Measurements from ENCODE around the gene IFNLR1.
A peak's percentile ranks its signal among the peaks of the same experiment; 100 is the strongest.

The IFNLR1 gene

GRCh38 chr1:24152631-24153494 is 34.2 kb downstream of the IFNLR1 start:
- no peak for DNase-seq
- Histone ChIP-seq H3K27ac (ENCODE audit: insufficient read depth, low read length, poor library complexity, severe bottlenecking) (no peak overlapping the region), H3K4me1 (ENCODE audit: control insufficient read depth, insufficient read depth, low read length, poor library complexity, severe bottlenecking) (peaks cover 8% of the 10 kb centered on the region), H3K36me3 (ENCODE audit: control insufficient read depth, insufficient read depth, low read length) (no peaks in the 10 kb centered on the region), H3K9me3 (ENCODE audit: control insufficient read depth, low read length) (no peaks in the 10 kb centered on the region), H3K27me3 (replicated peaks; ENCODE audit: control insufficient read depth, insufficient read depth, low read length, poor library complexity, severe bottlenecking) (no peaks in the 10 kb centered on the region), H3K4me3 (ENCODE audit: insufficient read depth, low read depth, low read length, poor library complexity, severe bottlenecking) (no peak overlapping the region)

DNA sequence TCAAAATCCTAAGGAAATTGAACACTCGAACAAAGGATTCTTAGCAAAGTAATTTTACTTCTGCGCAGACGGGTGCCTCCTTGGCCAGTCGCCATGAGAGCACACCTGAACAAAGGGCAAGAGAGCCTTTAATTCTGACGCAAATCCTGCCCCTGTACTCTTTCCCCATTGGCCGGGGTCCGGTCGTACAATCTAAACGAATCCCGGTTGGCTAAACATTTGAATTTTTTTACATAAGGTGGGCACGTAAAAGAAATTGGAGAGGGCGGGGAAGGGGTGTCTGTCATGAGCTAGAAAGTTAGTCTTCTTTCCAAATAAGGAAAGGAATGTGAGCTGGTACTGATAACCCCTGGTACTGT is 35.9 kb downstream of the IFNLR1 start:
- no peak for DNase-seq
- H3K4me3 ChIP-seq (ENCODE audit: insufficient read depth, low read depth, low read length, poor library complexity, severe bottlenecking), result no peak overlapping the region
- no peak overlapping the region for H3K27ac ChIP-seq (ENCODE audit: insufficient read depth, low read length, poor library complexity, severe bottlenecking)
- no peaks in the 10 kb centered on the region for H3K36me3 ChIP-seq (ENCODE audit: control insufficient read depth, insufficient read depth, low read length)
- peaks cover 8% of the 10 kb centered on the region for H3K4me1 ChIP-seq (ENCODE audit: control insufficient read depth, insufficient read depth, low read length, poor library complexity, severe bottlenecking)
- no peaks in the 10 kb centered on the region for H3K9me3 ChIP-seq (ENCODE audit: control insufficient read depth, low read length)
- H3K27me3 ChIP-seq (replicated peaks; ENCODE audit: control insufficient read depth, insufficient read depth, low read length, poor library complexity, severe bottlenecking), result no peaks in the 10 kb centered on the region

- H3K27me3 ChIP-seq (replicated peaks; ENCODE audit: control insufficient read depth, insufficient read depth, low read length, poor library complexity, severe bottlenecking), result no peaks in the 10 kb centered on the region
- no peak overlapping the region for H3K27ac ChIP-seq (ENCODE audit: insufficient read depth, low read length, poor library complexity, severe bottlenecking)
- H3K4me3 ChIP-seq (ENCODE audit: insufficient read depth, low read depth, low read length, poor library complexity, severe bottlenecking), result peak overlapping the region; percentile 10
- no peaks in the 10 kb centered on the region for H3K36me3 ChIP-seq (ENCODE audit: control insufficient read depth, insufficient read depth, low read length)
- peak; percentile 56 to 74 (median 66) for DNase-seq
- H3K4me1 ChIP-seq (ENCODE audit: control insufficient read depth, insufficient read depth, low read length, poor library complexity, severe bottlenecking), result peaks cover 8% of the 10 kb centered on the region
- H3K9me3 ChIP-seq (ENCODE audit: control insufficient read depth, low read length), result no peaks in the 10 kb centered on the region
Measured at GRCh38 chr1:24150234-24151174, 36.6 kb downstream of the IFNLR1 start.

DNA sequence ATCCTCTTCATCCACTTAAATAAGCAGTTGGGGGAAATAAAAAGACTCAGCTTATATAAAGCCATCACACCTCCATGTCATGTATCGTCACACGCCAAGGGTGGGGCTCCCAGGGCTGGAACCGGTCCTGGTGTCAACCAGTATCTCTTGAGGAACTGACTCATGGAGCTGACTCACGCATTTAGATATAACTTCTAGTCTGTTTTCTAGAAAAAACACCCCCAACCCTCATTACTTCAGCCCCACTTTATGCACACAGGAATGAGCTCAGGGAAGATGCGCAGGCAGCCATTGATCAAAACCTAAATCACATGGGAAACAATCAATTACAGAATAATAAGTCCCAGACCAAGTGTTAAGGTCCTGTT is 37.2 kb downstream of the IFNLR1 start:
- Histone ChIP-seq H3K9me3 (ENCODE audit: control insufficient read depth, low read length) (no peaks in the 10 kb centered on the region), H3K4me1 (ENCODE audit: control insufficient read depth, insufficient read depth, low read length, poor library complexity, severe bottlenecking) (peaks cover 8% of the 10 kb centered on the region), H3K4me3 (ENCODE audit: insufficient read depth, low read depth, low read length, poor library complexity, severe bottlenecking) (no peak overlapping the region), H3K27ac (ENCODE audit: insufficient read depth, low read length, poor library complexity, severe bottlenecking) (no peak overlapping the region), H3K36me3 (ENCODE audit: control insufficient read depth, insufficient read depth, low read length) (no peaks in the 10 kb centered on the region), H3K27me3 (replicated peaks; ENCODE audit: control insufficient read depth, insufficient read depth, low read length, poor library complexity, severe bottlenecking) (no peaks in the 10 kb centered on the region)
- no peak for DNase-seq

GRCh38 chr1:24147816-24148215 is 39.3 kb downstream of the IFNLR1 start:
- no peaks in the 10 kb centered on the region for H3K27me3 ChIP-seq (replicated peaks; ENCODE audit: control insufficient read depth, insufficient read depth, low read length, poor library complexity, severe bottlenecking)
- no peaks in the 10 kb centered on the region for H3K36me3 ChIP-seq (ENCODE audit: control insufficient read depth, insufficient read depth, low read length)
- no peaks in the 10 kb centered on the region for H3K9me3 ChIP-seq (ENCODE audit: control insufficient read depth, low read length)
- DNase-seq, result no peak
- H3K4me1 ChIP-seq (ENCODE audit: control insufficient read depth, insufficient read depth, low read length, poor library complexity, severe bottlenecking), result peaks cover 8% of the 10 kb centered on the region
- no peak overlapping the region for H3K4me3 ChIP-seq (ENCODE audit: insufficient read depth, low read depth, low read length, poor library complexity, severe bottlenecking)
- H3K27ac ChIP-seq (ENCODE audit: insufficient read depth, low read length, poor library complexity, severe bottlenecking), result no peak overlapping the region

DNA sequence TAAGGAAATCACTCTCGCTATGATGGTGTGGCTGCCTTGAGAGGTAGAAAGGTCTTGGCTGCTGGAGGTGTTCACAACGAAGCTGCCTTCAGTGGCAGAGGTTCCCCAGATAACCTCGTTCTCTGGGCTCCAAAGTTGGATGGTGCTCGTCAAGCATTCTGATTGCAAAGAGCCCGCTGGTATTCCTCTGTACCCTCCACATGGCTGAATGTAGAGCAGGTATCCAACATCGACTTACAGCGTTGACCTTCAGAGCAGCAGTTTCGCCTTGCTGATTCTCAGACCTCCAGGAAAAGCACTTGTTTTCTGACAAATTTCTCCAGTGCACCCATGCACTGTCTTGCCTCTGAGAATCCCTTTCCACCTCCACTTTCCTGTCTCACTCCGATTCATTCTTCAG is 39.9 kb downstream of the IFNLR1 start:
- H3K36me3 ChIP-seq (ENCODE audit: control insufficient read depth, insufficient read depth, low read length), result no peaks in the 10 kb centered on the region
- DNase-seq, result no peak
- peaks cover 8% of the 10 kb centered on the region for H3K4me1 ChIP-seq (ENCODE audit: control insufficient read depth, insufficient read depth, low read length, poor library complexity, severe bottlenecking)
- H3K27ac ChIP-seq (ENCODE audit: insufficient read depth, low read length, poor library complexity, severe bottlenecking), result no peak overlapping the region
- H3K4me3 ChIP-seq (ENCODE audit: insufficient read depth, low read depth, low read length, poor library complexity, severe bottlenecking), result no peak overlapping the region
- no peaks in the 10 kb centered on the region for H3K27me3 ChIP-seq (replicated peaks; ENCODE audit: control insufficient read depth, insufficient read depth, low read length, poor library complexity, severe bottlenecking)
- no peaks in the 10 kb centered on the region for H3K9me3 ChIP-seq (ENCODE audit: control insufficient read depth, low read length)

GRCh38 chr1:24142546-24143534 is 44.2 kb downstream of the IFNLR1 start, which contains the start of gene IL22RA1:
Gene IL22RA1 (minus strand): TSS chr1:24143140. CDS start chr1:24143082, 58 bp downstream.
- H3K27me3 ChIP-seq (replicated peaks; ENCODE audit: control insufficient read depth, insufficient read depth, low read length, poor library complexity, severe bottlenecking), result no peaks in the 10 kb centered on the region
- no peaks in the 10 kb centered on the region for H3K9me3 ChIP-seq (ENCODE audit: control insufficient read depth, low read length)
- H3K36me3 ChIP-seq (ENCODE audit: control insufficient read depth, insufficient read depth, low read length), result no peaks in the 10 kb centered on the region
- no peak within 1 kb of the TSS for H3K27ac ChIP-seq (ENCODE audit: insufficient read depth, low read length, poor library complexity, severe bottlenecking)
- no peak within 1 kb of the TSS for H3K4me3 ChIP-seq (ENCODE audit: insufficient read depth, low read depth, low read length, poor library complexity, severe bottlenecking)
- DNase-seq, result no peak
- no peaks in the 10 kb centered on the region for H3K4me1 ChIP-seq (ENCODE audit: control insufficient read depth, insufficient read depth, low read length, poor library complexity, severe bottlenecking)

DNA sequence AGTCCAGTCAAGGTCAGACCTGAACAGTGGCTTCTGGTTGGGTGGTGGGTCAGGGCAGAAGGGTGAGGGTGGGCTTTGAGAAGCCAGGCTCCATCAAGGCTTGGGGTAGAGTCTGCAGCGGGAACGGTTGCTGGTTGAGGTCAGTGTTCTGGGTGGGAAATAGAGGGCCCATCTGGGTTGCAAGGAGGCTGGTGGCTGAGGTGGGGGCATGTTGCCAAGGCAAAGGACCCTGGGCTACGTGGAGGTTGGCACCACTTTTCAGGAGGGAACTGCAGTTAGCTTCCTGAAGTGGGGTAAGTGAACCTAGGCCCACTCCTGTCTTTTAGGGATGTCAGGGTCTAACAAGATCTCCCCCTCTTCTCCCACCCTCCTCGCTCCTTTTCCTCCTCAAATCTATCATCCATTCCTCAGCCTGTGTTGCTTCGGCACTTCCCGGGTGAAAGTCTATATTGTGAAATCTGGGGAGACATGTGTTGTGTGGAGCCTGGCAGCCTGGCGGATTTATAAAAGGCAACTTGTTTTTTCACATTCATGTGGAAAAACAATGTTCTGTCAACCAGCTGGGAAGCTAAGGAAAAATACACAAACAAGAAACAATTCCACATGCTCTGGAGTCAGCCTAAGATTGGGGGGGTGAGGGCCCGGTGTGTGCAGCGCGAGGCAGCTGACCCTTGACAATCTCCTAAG is 45.6 kb downstream of the IFNLR1 start:
- no peak overlapping the region for H3K27ac ChIP-seq (ENCODE audit: insufficient read depth, low read length, poor library complexity, severe bottlenecking)
- no peaks in the 10 kb centered on the region for H3K4me1 ChIP-seq (ENCODE audit: control insufficient read depth, insufficient read depth, low read length, poor library complexity, severe bottlenecking)
- H3K4me3 ChIP-seq (ENCODE audit: insufficient read depth, low read depth, low read length, poor library complexity, severe bottlenecking), result no peak overlapping the region
- no peaks in the 10 kb centered on the region for H3K9me3 ChIP-seq (ENCODE audit: control insufficient read depth, low read length)
- no peaks in the 10 kb centered on the region for H3K27me3 ChIP-seq (replicated peaks; ENCODE audit: control insufficient read depth, insufficient read depth, low read length, poor library complexity, severe bottlenecking)
- no peaks in the 10 kb centered on the region for H3K36me3 ChIP-seq (ENCODE audit: control insufficient read depth, insufficient read depth, low read length)
- no peak for DNase-seq

DNA sequence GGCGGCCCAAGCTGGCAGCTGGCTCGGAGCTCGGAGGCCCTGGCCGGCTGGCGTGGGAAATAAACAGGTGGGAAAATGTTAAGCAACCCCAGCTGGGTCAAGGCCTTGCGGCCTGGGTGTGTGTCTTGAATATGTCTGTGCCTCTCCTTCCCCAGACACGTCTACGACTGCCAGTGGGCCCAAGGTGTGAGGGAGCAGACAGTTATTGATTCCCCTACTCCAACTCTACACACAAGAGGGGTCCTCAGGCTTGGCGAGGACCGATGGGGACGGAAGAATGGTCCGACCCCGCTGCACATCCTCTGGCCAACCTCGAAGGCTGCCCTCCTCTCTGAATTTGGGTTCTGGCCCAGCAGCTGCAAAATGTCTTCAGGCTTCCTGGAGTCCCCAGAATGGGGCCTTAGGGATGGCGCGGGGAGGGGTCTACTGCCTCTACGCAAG is 46.3 kb downstream of the IFNLR1 start:
- Histone ChIP-seq H3K27ac (ENCODE audit: insufficient read depth, low read length, poor library complexity, severe bottlenecking) (no peak overlapping the region), H3K27me3 (replicated peaks; ENCODE audit: control insufficient read depth, insufficient read depth, low read length, poor library complexity, severe bottlenecking) (no peaks in the 10 kb centered on the region), H3K36me3 (ENCODE audit: control insufficient read depth, insufficient read depth, low read length) (no peaks in the 10 kb centered on the region), H3K4me3 (ENCODE audit: insufficient read depth, low read depth, low read length, poor library complexity, severe bottlenecking) (no peak overlapping the region), H3K9me3 (ENCODE audit: control insufficient read depth, low read length) (no peaks in the 10 kb centered on the region), H3K4me1 (ENCODE audit: control insufficient read depth, insufficient read depth, low read length, poor library complexity, severe bottlenecking) (no peaks in the 10 kb centered on the region)
- no peak for DNase-seq
